Skeletal muscle cell (primary cell): ENCODE results near the gene TECPR1.

ENCODE experiments used
- DNase-seq: peaks from one replicate; pipeline ENCODE4 v3.0.0-alpha.2; 2010; ENCODE audit warnings: low read depth
- H3K4me3 ChIP-seq: 2 replicates; pipeline ENCODE4 v1.5.1; 2011; ENCODE audit warnings: low read depth, mild to moderate bottlenecking, control low read depth, low read length, moderate library complexity

The TECPR1 gene

DNA sequence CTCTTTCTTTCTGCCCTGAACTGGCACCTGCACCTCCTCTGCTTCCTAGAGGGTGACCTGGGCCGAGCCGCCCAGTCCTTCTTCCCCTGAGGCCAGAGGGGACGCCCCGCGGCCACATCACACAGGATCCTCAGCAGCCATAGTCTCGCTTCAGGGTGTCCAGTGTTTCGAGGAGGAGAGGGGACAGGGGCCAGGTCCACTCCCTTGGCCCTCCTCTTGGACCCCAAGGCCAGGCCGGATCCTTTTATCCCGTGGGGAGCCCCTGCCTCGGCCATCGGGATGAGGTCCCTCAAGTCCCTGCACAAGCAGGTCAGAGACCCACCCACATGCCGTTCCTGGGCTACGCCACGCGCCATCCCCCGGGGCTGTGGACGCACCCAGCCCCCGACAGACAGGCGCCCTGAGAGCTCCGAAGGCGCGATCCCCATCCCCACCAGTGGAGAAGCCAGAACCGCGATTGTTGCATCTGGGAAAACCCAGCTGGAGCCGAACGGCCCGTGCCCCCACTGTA lies 37.2 kb downstream of the TECPR1 start:
- no peak overlapping the region for H3K4me3 ChIP-seq
- no peak for DNase-seq

GRCh38 chr7:98213888-98214810 lies 37.9 kb downstream of the TECPR1 start:
- DNase-seq: no peak
- H3K4me3 ChIP-seq: no peak overlapping the region

GRCh38 chr7:98213296-98213887 lies 38.6 kb downstream of the TECPR1 start:
- DNase-seq: no peak
- no peak overlapping the region for H3K4me3 ChIP-seq

GRCh38 chr7:98212532-98213041 lies 39.4 kb downstream of the TECPR1 start:
- DNase-seq: no peak
- H3K4me3 ChIP-seq: no peak overlapping the region

DNA sequence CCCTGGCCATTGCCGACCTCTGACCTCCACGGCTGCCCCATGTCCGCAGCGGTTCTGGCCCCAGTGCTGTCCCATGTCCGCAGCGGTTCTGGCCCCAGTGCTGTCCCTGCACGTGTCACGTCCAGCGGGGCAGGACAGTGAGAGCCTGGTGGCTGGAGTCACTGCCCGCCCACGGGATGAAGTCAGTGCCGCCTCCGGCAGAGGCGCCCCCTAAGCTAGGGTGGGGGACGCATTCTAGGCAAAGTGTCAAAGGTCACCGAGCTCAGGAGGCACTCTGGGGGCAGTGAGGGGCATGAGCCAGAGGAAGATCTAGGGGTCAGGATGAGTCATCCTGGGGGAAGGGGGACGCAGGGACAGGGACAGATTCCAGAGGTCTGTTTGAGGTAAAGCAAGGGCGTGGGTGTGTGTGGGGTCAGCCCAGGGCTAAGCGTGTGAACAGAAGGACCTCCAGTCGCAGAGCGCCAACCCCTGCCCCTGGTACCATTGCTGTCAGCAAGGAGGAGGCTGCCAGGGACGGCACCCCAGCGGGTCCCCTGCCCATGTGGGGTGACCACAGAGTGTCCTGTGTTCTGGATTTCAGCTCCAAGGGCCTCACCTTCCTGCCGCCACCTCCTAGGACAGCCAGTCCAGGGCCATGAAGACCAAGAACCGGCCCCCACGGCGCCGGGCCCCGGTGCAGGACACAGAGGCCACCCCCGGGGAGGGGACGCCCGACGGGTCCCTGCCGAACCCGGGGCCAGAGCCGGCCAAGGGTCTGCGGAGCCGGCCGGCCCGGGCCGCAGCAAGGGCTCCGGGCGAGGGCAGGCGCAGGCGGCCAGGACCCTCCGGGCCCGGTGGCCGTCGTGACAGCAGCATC lies 40.1 kb downstream of the TECPR1 start:
- DNase-seq: no peak
- no peak overlapping the region for H3K4me3 ChIP-seq

DNA sequence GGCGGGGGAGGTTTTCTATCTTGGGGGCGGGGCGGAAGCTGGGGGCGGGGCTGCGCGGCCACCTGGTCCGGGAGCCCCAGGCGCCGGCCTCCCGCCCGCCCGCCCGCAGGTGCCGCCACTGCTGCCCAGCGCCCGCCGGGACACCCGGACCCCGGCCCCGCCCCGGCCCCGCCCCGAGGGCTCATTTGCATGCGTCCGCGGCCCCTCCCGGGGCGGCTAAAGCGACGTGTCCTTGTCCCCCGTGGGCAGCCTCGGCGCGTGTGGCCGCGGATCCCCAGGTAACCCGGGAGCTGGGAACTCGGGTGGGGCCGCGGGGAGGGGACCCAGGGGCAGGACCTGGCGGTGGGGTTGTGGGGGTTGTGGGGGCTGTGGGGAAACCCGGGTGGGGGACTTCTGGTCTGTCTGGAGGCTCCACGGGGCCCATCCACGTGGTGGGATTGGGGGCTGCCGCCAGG lies 40.8 kb downstream of the TECPR1 start, which contains the start of gene BHLHA15:
BHLHA15 (plus strand) TSS at position 219 of the 455 bp plus-strand sequence. CDS start 871 bp downstream, outside the sequence.
- DNase-seq: no peak
- peak within 1 kb of the TSS; percentile 33 for H3K4me3 ChIP-seq

DNA sequence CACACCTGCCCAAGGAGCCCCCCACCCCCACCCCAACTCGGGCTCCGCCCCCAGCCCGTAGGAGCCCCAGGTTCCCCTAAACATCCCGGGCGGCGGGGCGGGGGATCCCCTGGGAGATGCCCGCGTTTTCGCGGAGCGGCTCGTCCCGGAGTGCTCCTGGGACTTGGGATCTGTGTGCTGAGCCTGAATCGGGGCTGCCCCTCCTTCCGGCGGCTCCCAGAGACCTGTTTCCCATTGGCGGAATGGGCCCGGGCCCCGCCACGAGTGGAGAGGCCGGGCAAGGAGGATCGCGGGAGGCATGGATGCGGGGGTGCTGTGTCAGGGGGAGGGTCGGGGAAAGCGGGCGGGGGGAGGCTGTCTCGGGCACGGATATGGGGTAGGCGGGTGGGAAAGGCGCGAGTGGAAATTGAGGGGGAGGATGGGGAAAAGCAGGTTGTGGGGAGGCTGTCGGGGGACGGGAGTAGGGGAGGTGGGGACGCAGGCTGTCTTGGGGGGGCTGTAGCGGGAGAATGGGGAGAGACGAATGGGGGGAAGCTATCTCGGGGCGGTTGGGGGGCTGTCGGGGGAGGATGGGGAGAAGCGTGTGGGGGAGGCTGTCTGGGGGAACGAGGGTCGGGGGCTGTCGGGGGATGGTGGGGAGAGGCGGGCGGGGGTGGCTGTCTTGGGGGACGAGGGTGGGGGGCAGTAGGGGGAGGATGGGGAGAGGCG lies 41.4 kb downstream of the TECPR1 start:
- DNase-seq: no peak
- peak overlapping the region; percentile 30 for H3K4me3 ChIP-seq

- DNase-seq: no peak
- H3K4me3 ChIP-seq: no peak overlapping the region
Measured at GRCh38 chr7:98209166-98209920, 42.7 kb downstream of the TECPR1 start.

GRCh38 chr7:98206451-98207330 lies 45.3 kb downstream of the TECPR1 start:
- no peak for DNase-seq
- H3K4me3 ChIP-seq: no peak overlapping the region

GRCh38 chr7:98205162-98205845 lies 46.7 kb downstream of the TECPR1 start:
- DNase-seq: no peak
- no peak overlapping the region for H3K4me3 ChIP-seq

GRCh38 chr7:98204670-98205069 lies 47.4 kb downstream of the TECPR1 start:
- no peak for DNase-seq
- H3K4me3 ChIP-seq: no peak overlapping the region

DNA sequence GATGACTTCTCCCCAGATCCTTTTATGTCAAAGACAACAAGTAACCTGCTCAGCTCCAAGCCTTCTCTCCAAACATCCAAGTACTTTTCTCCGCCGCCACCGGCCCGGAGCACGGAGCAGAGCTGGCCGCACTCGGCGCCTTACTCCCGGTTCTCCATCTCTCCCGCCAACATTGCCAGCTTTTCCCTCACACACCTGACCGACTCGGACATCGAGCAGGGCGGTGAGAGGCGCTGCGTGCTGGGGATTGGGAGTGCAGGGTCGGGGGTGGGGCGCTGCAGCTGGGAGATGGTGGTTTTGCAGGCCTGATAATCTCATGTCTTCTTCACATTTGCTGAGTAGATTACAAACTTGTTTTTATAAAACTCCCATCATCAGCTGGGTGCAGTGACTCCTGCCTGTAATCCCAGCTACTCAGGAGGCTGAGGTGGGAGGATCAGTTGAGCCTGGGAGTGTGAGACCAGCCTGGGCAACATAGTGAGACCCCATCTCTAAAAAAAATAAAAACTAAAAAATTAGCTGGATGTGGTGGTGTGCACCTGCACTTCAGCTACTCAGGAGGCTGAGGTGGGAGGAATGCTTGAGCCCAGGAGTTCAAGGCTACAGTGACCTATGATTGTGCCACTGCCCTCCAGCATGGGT lies 47.9 kb downstream of the TECPR1 start:
- no peak overlapping the region for H3K4me3 ChIP-seq
- no peak for DNase-seq

GRCh38 chr7:98203261-98203963 lies 48.6 kb downstream of the TECPR1 start:
- no peak for DNase-seq
- no peak overlapping the region for H3K4me3 ChIP-seq

DNA sequence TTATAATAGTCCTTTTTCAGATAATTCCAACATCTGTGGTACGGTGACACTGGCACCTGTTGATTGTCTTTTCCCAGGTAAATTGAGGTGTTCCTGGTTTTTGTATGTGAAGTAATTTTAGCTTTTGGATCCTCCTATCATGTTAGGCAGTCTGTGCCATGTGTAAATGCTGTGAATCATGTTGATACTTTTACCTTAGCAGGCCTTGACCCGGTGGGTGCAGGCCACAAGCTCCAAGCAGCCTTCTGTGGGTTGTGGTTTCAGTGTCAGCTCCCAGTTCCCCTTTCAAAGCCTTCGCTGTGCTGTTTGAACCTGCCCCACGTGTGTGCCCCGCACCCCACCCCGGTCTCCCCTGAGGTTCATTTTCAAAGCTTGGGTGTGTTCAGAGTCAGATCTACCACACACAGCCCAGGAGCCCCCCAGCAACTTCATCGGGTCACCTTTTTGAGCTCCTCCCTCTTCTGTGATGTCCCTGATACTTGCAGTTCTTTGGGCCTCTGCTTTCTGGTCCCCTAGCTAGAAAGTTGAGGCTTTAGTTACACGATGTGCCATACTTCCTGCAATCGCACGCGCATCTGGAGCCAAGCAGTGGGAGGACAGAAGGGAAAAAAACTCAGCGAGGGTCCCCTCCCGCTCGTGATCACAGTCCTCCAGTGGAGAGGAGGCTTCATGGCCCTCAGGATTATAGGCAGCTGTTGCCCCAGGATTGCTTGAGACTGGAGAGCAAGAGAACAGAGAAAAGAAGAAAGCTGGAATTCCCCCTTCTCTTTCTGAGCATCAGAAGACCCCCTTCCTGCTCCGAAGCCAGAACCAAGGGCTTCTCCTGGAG lies 49.5 kb downstream of the TECPR1 start:
- DNase-seq: no peak
- H3K4me3 ChIP-seq: no peak overlapping the region

- DNase-seq: no peak
Measured at GRCh38 chr7:98200364-98200763, 51.7 kb downstream of the TECPR1 start.

More at GRCh38 chr7:98200364-98200763, 51.7 kb downstream of the TECPR1 start:
- H3K4me3 ChIP-seq: no peak overlapping the region
